Endothelial cell (in vitro differentiated cells): ENCODE results near the gene CTBS. TPM values are rescaled to one million over a fixed set of nuclear protein-coding genes. Genes with fewer than 3 reads are reported as not detected.

ENCODE experiments used
- DNase-seq: peaks from one replicate; pipeline ENCODE4 v3.0.0; 2021; ENCODE audit warnings: low spot score
- H3K27ac Mint-ChIP-seq: one replicate; pipeline ENCODE4 v1.8.0; 2021; ENCODE audit warnings: mixed read lengths, inconsistent platforms; ENCODE audit not compliant: unreplicated experiment
- H3K27me3 Mint-ChIP-seq: one replicate; pipeline ENCODE4 v1.8.0; 2021; ENCODE audit warnings: mild to moderate bottlenecking, moderate library complexity, mixed read lengths, inconsistent platforms; ENCODE audit not compliant: unreplicated experiment
- H3K36me3 Mint-ChIP-seq: one replicate; pipeline ENCODE4 v1.8.0; 2021; ENCODE audit warnings: mild to moderate bottlenecking, low read depth, mixed read lengths, inconsistent platforms; ENCODE audit not compliant: unreplicated experiment
- H3K4me1 Mint-ChIP-seq: one replicate; pipeline ENCODE4 v1.8.0; 2021; ENCODE audit warnings: mild to moderate bottlenecking, mixed read lengths, inconsistent platforms; ENCODE audit not compliant: unreplicated experiment
- H3K4me3 Mint-ChIP-seq: one replicate; pipeline ENCODE4 v1.8.0; 2021; ENCODE audit warnings: mild to moderate bottlenecking, mixed read lengths, inconsistent platforms; ENCODE audit not compliant: unreplicated experiment
- H3K9me3 Mint-ChIP-seq: one replicate; pipeline ENCODE4 v1.8.0; 2021; ENCODE audit warnings: mixed read lengths, inconsistent platforms; ENCODE audit not compliant: unreplicated experiment
- CTCF ChIP-seq: fragments of 200-600 bp; sonication (generic); IDR thresholded peaks from one replicate; pipeline ENCODE4 v1.5.0; 2021; ENCODE audit warnings: antibody characterized with exemption; ENCODE audit not compliant: unreplicated experiment
- total RNA-seq: library from RNA; stranded (reverse); fragmentation: NEBNext Ultra II Directional; extraction: Animal tissue kit (Norgen Biotek cat#: 25700); gene quantifications from one replicate; pipeline ENCODE4 v1.2.1, GENCODE V29; 2021; ENCODE audit not compliant: unreplicated experiment

CTBS gene
- total RNA-seq, 1 donor from 2014 or later = 6.1 TPM

GRCh38 chr1:84569216-84569615, 5.0 kb downstream of the CTBS start:
- H3K36me3 Mint-ChIP-seq = peaks cover 7% of the 10 kb centered on the region

GRCh38 chr1:84550826-84551225, 23.4 kb downstream of the CTBS start:
- TF ChIP-seq CTCF = no peak
- Mint-ChIP-seq H3K4me3 (no peak overlapping the region), H3K36me3 (no peaks in the 10 kb centered on the region), H3K27me3 (no peaks in the 10 kb centered on the region), H3K27ac (no peak overlapping the region), H3K9me3 (no peaks in the 10 kb centered on the region), H3K4me1 (no peaks in the 10 kb centered on the region)
- DNase-seq = no peak

More at GRCh38 chr1:84569216-84569615, 5.0 kb downstream of the CTBS start:
- DNase-seq = no peak
- H3K27ac Mint-ChIP-seq = no peak overlapping the region
- H3K4me1 Mint-ChIP-seq = peaks cover 12% of the 10 kb centered on the region
- H3K9me3 Mint-ChIP-seq = no peaks in the 10 kb centered on the region
- H3K27me3 Mint-ChIP-seq = peaks cover 2% of the 10 kb centered on the region
- no peak for TF ChIP-seq CTCF
- H3K4me3 Mint-ChIP-seq = no peak overlapping the region

GRCh38 chr1:84541679-84542078, 32.6 kb downstream of the CTBS start:
- H3K27ac Mint-ChIP-seq = no peak overlapping the region

GRCh38 chr1:84540759-84541158, 33.5 kb downstream of the CTBS start:
- H3K27ac Mint-ChIP-seq = no peak overlapping the region
- no peaks in the 10 kb centered on the region for H3K36me3 Mint-ChIP-seq
- H3K27me3 Mint-ChIP-seq = peaks cover 1% of the 10 kb centered on the region
- H3K4me3 Mint-ChIP-seq = no peak overlapping the region
- no peaks in the 10 kb centered on the region for H3K4me1 Mint-ChIP-seq
- no peaks in the 10 kb centered on the region for H3K9me3 Mint-ChIP-seq
- no peak for DNase-seq
- no peak for TF ChIP-seq CTCF

More at GRCh38 chr1:84541679-84542078, 32.6 kb downstream of the CTBS start:
- Mint-ChIP-seq H3K9me3 (no peaks in the 10 kb centered on the region), H3K27me3 (peaks cover 1% of the 10 kb centered on the region), H3K36me3 (no peaks in the 10 kb centered on the region), H3K4me1 (no peaks in the 10 kb centered on the region), H3K4me3 (no peak overlapping the region)
- no peak for DNase-seq
- no peak for TF ChIP-seq CTCF

- Mint-ChIP-seq H3K9me3 (no peaks in the 10 kb centered on the region), H3K4me3 (no peak overlapping the region), H3K27ac (no peak overlapping the region), H3K4me1 (no peaks in the 10 kb centered on the region), H3K27me3 (peaks cover 1% of the 10 kb centered on the region), H3K36me3 (no peaks in the 10 kb centered on the region)
- no peak for DNase-seq
- TF ChIP-seq CTCF = no peak
Observed at GRCh38 chr1:84539972-84540371, 34.3 kb downstream of the CTBS start.
